ENCODE measurements around the gene ACYP2.

DNA sequence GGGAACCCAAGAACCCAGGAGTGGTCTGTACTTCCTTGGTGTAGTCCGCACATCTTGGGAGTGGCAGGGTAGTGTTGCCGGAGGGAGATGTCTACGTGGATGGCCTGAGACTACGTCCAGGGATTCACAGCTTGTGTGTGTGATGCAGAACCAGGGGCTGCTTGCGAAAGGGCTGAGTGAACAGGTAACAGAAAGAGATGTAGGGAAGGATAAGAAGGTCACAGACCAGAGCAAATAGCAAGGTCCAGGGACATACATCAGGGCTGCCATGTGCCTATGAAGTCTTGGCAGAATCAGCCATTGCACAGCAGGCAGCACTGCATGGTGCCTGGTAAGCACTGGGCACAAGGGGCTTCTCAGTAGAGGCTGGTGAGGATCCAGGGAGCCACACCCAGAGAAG, 71.9 kb downstream of the ACYP2 start:
- TF ChIP-seq, protein P1, sequence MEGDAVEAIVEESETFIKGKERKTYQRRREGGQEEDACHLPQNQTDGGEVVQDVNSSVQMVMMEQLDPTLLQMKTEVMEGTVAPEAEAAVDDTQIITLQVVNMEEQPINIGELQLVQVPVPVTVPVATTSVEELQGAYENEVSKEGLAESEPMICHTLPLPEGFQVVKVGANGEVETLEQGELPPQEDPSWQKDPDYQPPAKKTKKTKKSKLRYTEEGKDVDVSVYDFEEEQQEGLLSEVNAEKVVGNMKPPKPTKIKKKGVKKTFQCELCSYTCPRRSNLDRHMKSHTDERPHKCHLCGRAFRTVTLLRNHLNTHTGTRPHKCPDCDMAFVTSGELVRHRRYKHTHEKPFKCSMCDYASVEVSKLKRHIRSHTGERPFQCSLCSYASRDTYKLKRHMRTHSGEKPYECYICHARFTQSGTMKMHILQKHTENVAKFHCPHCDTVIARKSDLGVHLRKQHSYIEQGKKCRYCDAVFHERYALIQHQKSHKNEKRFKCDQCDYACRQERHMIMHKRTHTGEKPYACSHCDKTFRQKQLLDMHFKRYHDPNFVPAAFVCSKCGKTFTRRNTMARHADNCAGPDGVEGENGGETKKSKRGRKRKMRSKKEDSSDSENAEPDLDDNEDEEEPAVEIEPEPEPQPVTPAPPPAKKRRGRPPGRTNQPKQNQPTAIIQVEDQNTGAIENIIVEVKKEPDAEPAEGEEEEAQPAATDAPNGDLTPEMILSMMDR (IDR thresholded peaks at IDR 0.05) = no peak
- TF ChIP-seq EP300 (IDR thresholded peaks at IDR 0.05) = no peak
- TF ChIP-seq POLR2A (IDR thresholded peaks at IDR 0.05) = no peak
- no peak for TF ChIP-seq POLR2AphosphoS5 (IDR thresholded peaks at IDR 0.05)
